ENCODE data around the gene STK10.

DNA sequence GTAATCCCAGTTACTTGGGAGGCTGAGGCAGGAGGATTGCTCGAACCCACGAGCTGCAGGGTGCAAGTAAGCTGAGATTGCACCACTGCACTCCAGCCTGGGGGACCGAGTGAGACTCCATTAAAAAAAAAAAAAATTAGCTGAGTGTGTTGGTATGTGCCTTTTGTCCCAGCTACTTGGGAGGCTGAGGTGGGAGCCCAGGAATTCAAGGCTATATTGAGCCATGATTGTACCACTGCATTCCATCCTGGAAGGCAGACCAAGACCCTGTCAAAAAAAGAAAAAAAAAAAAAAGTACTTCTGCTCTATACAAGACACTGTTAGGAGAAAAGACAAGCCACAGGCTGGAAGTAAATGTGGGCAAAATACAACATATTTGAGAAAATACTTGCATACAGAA lies 113.1 kb downstream of the STK10 start:
- TF ChIP-seq POLR2AphosphoS5 (IDR thresholded peaks at IDR 0.05; ENCODE audit: low read depth), result no peak
- TF ChIP-seq, protein P1, sequence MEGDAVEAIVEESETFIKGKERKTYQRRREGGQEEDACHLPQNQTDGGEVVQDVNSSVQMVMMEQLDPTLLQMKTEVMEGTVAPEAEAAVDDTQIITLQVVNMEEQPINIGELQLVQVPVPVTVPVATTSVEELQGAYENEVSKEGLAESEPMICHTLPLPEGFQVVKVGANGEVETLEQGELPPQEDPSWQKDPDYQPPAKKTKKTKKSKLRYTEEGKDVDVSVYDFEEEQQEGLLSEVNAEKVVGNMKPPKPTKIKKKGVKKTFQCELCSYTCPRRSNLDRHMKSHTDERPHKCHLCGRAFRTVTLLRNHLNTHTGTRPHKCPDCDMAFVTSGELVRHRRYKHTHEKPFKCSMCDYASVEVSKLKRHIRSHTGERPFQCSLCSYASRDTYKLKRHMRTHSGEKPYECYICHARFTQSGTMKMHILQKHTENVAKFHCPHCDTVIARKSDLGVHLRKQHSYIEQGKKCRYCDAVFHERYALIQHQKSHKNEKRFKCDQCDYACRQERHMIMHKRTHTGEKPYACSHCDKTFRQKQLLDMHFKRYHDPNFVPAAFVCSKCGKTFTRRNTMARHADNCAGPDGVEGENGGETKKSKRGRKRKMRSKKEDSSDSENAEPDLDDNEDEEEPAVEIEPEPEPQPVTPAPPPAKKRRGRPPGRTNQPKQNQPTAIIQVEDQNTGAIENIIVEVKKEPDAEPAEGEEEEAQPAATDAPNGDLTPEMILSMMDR (IDR thresholded peaks at IDR 0.05; ENCODE audit: insufficient read depth, low read length), result no peak
